HEK293 (cell line): ENCODE measurements around the gene RALA.

Experiments used
- CTCF ChIA-PET: fragments of 350-600 bp; formaldehyde crosslinking; extraction: SDS; loops from one replicate; lab custom pipeline; 2021; ENCODE audit warnings: antibody characterized with exemption; lab: Yijun Ruan, JAX
- POLR2A ChIA-PET: fragments of 300-600 bp; formaldehyde crosslinking; extraction: SDS; loops from one replicate; lab custom pipeline; 2020; ENCODE audit warnings: antibody characterized with exemption, inconsistent platforms; lab: Yijun Ruan, JAX
- H3K27ac ChIP-seq: fragments of 200-500 bp; sonication (Bioruptor generic); 2 replicates; pipeline ENCODE4 v1.5.1; 2014; ENCODE audit warnings: low read depth, low read length, control low read depth, inconsistent platforms; ENCODE audit errors: extremely low read depth
- H3K36me3 ChIP-seq, 2 experiments: fragments of 200-500 bp in 1 of 2; sonication (Bioruptor generic) in 1 of 2; 1 replicate in 1 of 2; 2 replicates in 1 of 2; pipeline ENCODE4 v1.5.1; 2014 to 2017; ENCODE audit warnings: inconsistent platforms in 2 of 2, low read length in 2 of 2; ENCODE audit not compliant: control insufficient read depth in 2 of 2, insufficient read depth in 1 of 2
- H3K4me1 ChIP-seq: fragments of 200-500 bp; sonication (Bioruptor generic); 2 replicates; pipeline ENCODE4 v1.5.1; 2014; ENCODE audit warnings: mild to moderate bottlenecking, low read length, inconsistent platforms; ENCODE audit not compliant: control insufficient read depth, insufficient read depth
- H3K4me3 ChIP-seq: 2 replicates; pipeline ENCODE4 v1.5.1; 2011; ENCODE audit warnings: low read depth, mild to moderate bottlenecking, control low read depth, low read length, moderate library complexity
- H3K9me3 ChIP-seq: fragments of 200-500 bp; sonication (Bioruptor generic); 2 replicates; pipeline ENCODE4 v1.5.1; 2014; ENCODE audit warnings: low read depth, low read length, inconsistent platforms; ENCODE audit not compliant: control insufficient read depth, insufficient read depth
- AEBP2 ChIP-seq: fragments of 450-650 bp; formaldehyde crosslinking; IDR thresholded peaks from 2 replicates; pipeline ENCODE4 v1.5.1; 2016; ENCODE audit warnings: missing biosample characterization, missing genetic modification characterization, borderline replicate concordance
- HOXD13 ChIP-seq: sonication (generic); formaldehyde crosslinking; IDR thresholded peaks from 2 replicates; pipeline ENCODE4 v1.8.0; 2022; ENCODE audit warnings: missing genetic modification reagents, borderline replicate concordance
- KLF17 ChIP-seq: fragments of 450-650 bp; formaldehyde crosslinking; IDR thresholded peaks from 2 replicates; pipeline ENCODE4 v1.5.1; 2016; ENCODE audit warnings: missing biosample characterization, missing genetic modification characterization
- OVOL3 ChIP-seq: fragments of 450-650 bp; formaldehyde crosslinking; IDR thresholded peaks from 2 replicates; pipeline ENCODE4 v1.5.1; 2016; ENCODE audit warnings: missing biosample characterization, missing genetic modification characterization
- REPIN1 ChIP-seq: fragments of 450-650 bp; formaldehyde crosslinking; IDR thresholded peaks from 2 replicates; pipeline ENCODE4 v1.5.1; 2017; ENCODE audit warnings: missing biosample characterization, missing genetic modification characterization, low read depth
- YY2 ChIP-seq: fragments of 450-650 bp; formaldehyde crosslinking; IDR thresholded peaks from 2 replicates; pipeline ENCODE4 v1.5.1; 2016; ENCODE audit warnings: missing biosample characterization, missing genetic modification characterization
- ZBTB21 ChIP-seq: fragments of 450-650 bp; formaldehyde crosslinking; IDR thresholded peaks from 2 replicates; pipeline ENCODE4 v1.5.1; 2017; ENCODE audit warnings: missing biosample characterization, missing genetic modification characterization
- ZNF114 ChIP-seq: fragments of 450-650 bp; formaldehyde crosslinking; IDR thresholded peaks from 2 replicates; pipeline ENCODE4 v1.5.0; 2017; ENCODE audit warnings: missing biosample characterization, missing genetic modification characterization
- ZNF155 ChIP-seq: fragments of 450-650 bp; formaldehyde crosslinking; IDR thresholded peaks from 2 replicates; pipeline ENCODE4 v1.5.1; 2016; ENCODE audit warnings: missing biosample characterization, missing genetic modification characterization
- ZNF211 ChIP-seq: fragments of 450-650 bp; formaldehyde crosslinking; IDR thresholded peaks from 2 replicates; pipeline ENCODE4 v1.5.1; 2016; ENCODE audit warnings: low read depth, missing biosample characterization, missing genetic modification characterization
- ZNF311 ChIP-seq: fragments of 450-650 bp; formaldehyde crosslinking; IDR thresholded peaks from 2 replicates; pipeline ENCODE4 v1.5.1; 2017; ENCODE audit warnings: missing biosample characterization, missing genetic modification characterization, borderline replicate concordance
- ZNF335 ChIP-seq: fragments of 450-650 bp; formaldehyde crosslinking; conservative IDR thresholded peaks from 2 replicates; pipeline ENCODE4 v1.5.1; 2016; ENCODE audit warnings: missing biosample characterization, missing genetic modification characterization
- ZNF366 ChIP-seq: fragments of 450-650 bp; formaldehyde crosslinking; conservative IDR thresholded peaks from 2 replicates; pipeline ENCODE4 v1.5.1; 2016; ENCODE audit warnings: missing biosample characterization, missing genetic modification characterization
- ZNF391 ChIP-seq: fragments of 450-650 bp; formaldehyde crosslinking; IDR thresholded peaks from 2 replicates; pipeline ENCODE4 v1.5.1; 2016; ENCODE audit warnings: low read depth, missing biosample characterization, missing genetic modification characterization, borderline replicate concordance
- ZNF521 ChIP-seq: fragments of 450-650 bp; formaldehyde crosslinking; IDR thresholded peaks from 2 replicates; pipeline ENCODE4 v1.5.1; 2017; ENCODE audit warnings: missing biosample characterization, mild to moderate bottlenecking, missing genetic modification characterization
- ZNF596 ChIP-seq: fragments of 450-650 bp; IDR thresholded peaks from 2 replicates; pipeline ENCODE4 v1.5.0; 2018; ENCODE audit warnings: missing biosample characterization, mild to moderate bottlenecking, missing genetic modification characterization, moderate library complexity
- ZNF660 ChIP-seq: fragments of 450-650 bp; IDR thresholded peaks from 2 replicates; pipeline ENCODE4 v1.5.1; 2018; ENCODE audit warnings: missing biosample characterization, mild to moderate bottlenecking, missing genetic modification characterization
- ZNF768 ChIP-seq: fragments of 450-650 bp; formaldehyde crosslinking; IDR thresholded peaks from 2 replicates; pipeline ENCODE4 v1.5.1; 2018; ENCODE audit warnings: missing biosample characterization, mild to moderate bottlenecking, missing genetic modification characterization
- ZNF776 ChIP-seq: fragments of 450-650 bp; formaldehyde crosslinking; IDR thresholded peaks from 2 replicates; pipeline ENCODE4 v1.5.0; 2017; ENCODE audit warnings: missing biosample characterization, missing genetic modification characterization, borderline replicate concordance
- ZNF843 ChIP-seq: fragments of 450-650 bp; formaldehyde crosslinking; IDR thresholded peaks from 2 replicates; pipeline ENCODE4 v1.5.1; 2016; ENCODE audit warnings: missing biosample characterization, missing genetic modification characterization
- TF ChIP-seq, protein P1 (sequence below): fragments of 450-650 bp; formaldehyde crosslinking; IDR thresholded peaks from 2 replicates; pipeline ENCODE4 v1.5.1; 2017; ENCODE audit warnings: missing biosample characterization, missing genetic modification characterization
- TF ChIP-seq, protein P2 (sequence below): fragments of 450-650 bp; formaldehyde crosslinking; IDR thresholded peaks from 2 replicates; pipeline ENCODE4 v1.5.1; 2016; ENCODE audit warnings: missing biosample characterization, missing genetic modification characterization

RALA gene

DNA sequence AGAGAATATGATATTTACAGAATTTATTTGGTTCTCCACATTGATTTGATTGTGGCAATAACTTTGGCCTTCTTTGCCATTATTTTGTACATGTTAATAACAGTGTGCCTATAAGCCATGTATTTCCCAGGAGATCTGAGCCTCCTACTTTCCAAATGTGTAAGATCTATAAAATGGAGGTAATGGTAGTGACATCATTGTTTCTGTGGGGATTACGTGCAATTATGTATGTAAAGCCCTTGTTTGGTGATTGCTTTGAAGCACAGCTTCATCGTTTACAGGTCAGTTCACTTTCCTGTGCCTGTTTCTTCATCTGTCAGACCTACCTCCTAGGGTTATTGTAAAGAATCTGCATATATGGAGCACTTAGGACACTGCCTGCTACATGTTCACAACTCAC is 39.8 kb upstream of the RALA start (continued):
- TF ChIP-seq, protein P1, sequence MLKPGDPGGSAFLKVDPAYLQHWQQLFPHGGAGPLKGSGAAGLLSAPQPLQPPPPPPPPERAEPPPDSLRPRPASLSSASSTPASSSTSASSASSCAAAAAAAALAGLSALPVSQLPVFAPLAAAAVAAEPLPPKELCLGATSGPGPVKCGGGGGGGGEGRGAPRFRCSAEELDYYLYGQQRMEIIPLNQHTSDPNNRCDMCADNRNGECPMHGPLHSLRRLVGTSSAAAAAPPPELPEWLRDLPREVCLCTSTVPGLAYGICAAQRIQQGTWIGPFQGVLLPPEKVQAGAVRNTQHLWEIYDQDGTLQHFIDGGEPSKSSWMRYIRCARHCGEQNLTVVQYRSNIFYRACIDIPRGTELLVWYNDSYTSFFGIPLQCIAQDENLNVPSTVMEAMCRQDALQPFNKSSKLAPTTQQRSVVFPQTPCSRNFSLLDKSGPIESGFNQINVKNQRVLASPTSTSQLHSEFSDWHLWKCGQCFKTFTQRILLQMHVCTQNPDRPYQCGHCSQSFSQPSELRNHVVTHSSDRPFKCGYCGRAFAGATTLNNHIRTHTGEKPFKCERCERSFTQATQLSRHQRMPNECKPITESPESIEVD (tag by site-specific recombination): no peak
- no peak for TF ChIP-seq ZNF391 (tag by site-specific recombination)
- 0 out of 2 replicates have a peak, but pooled peaks have one; percentile 42 for TF ChIP-seq ZNF843 (tag by site-specific recombination)
- no peak for TF ChIP-seq ZNF114
- TF ChIP-seq ZNF366: peak; percentile 38; the same call in 1 of the 2 replicates
- no peak for TF ChIP-seq AEBP2 (tag by site-specific recombination)
- no peak for TF ChIP-seq ZNF596 (tag by site-specific recombination)
- TF ChIP-seq ZNF660: no peak

- H3K27ac ChIP-seq: no peak overlapping the region
- no peaks in the 10 kb centered on the region for H3K36me3 ChIP-seq
- no peak overlapping the region for H3K4me3 ChIP-seq
- CTCF ChIA-PET: no interaction called here
- H3K9me3 ChIP-seq: no peaks in the 10 kb centered on the region
- TF ChIP-seq ZNF776 (no peak), ZNF311 (tag by site-specific recombination) (no peak), ZNF335 (tag by site-specific recombination) (no peak), ZNF155 (tag by site-specific recombination) (no peak), ZNF211 (tag by site-specific recombination) (no peak), ZBTB21 (tag by site-specific recombination) (no peak), KLF17 (tag by site-specific recombination) (no peak), ZNF768 (no peak), OVOL3 (tag by site-specific recombination) (no peak), HOXD13 (CRISPR knock-in tag) (no peak), REPIN1 (no peak), YY2 (tag by site-specific recombination) (no peak), ZNF521 (no peak)
- TF ChIP-seq, protein P2, sequence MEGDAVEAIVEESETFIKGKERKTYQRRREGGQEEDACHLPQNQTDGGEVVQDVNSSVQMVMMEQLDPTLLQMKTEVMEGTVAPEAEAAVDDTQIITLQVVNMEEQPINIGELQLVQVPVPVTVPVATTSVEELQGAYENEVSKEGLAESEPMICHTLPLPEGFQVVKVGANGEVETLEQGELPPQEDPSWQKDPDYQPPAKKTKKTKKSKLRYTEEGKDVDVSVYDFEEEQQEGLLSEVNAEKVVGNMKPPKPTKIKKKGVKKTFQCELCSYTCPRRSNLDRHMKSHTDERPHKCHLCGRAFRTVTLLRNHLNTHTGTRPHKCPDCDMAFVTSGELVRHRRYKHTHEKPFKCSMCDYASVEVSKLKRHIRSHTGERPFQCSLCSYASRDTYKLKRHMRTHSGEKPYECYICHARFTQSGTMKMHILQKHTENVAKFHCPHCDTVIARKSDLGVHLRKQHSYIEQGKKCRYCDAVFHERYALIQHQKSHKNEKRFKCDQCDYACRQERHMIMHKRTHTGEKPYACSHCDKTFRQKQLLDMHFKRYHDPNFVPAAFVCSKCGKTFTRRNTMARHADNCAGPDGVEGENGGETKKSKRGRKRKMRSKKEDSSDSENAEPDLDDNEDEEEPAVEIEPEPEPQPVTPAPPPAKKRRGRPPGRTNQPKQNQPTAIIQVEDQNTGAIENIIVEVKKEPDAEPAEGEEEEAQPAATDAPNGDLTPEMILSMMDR (tag by site-specific recombination): no peak
- TF ChIP-seq, protein P1 (tag by site-specific recombination): no peak
- peaks cover 3% of the 10 kb centered on the region; the same call in 1 of the 2 replicates for H3K4me1 ChIP-seq
- POLR2A ChIA-PET: no interaction called here
These were observed 36.0 kb upstream of the RALA start for GRCh38 chr7:39587393-39587792.
